SU-DHL-6 (cell line): Measurements from ENCODE around the gene FSD1.

Experiments used
- CTCF ChIP-seq: fragments of 200-600 bp; sonication (generic); IDR thresholded peaks from one replicate; pipeline ENCODE4 v1.5.1; 2017; ENCODE audit warnings: antibody characterized with exemption, mild to moderate bottlenecking, low read length, moderate library complexity; ENCODE audit not compliant: insufficient read depth, poor library complexity, severe bottlenecking
- EZH2phosphoT487 ChIP-seq: fragments of 200-600 bp; sonication (generic), shearing (Covaris generic); conservative IDR thresholded peaks from 2 replicates; pipeline ENCODE4 v1.6.1; 2018; ENCODE audit warnings: mild to moderate bottlenecking, antibody characterized with exemption, low read length, moderate library complexity, mixed read lengths

- TF ChIP-seq CTCF, result no peak
- TF ChIP-seq EZH2phosphoT487, result no peak
Measured at GRCh38 chr19:4362101-4362828, 57.9 kb downstream of the FSD1 start.
